HEK293 (cell line): ENCODE measurements around the gene DNAH1.

Experiments used
- CTCF ChIP-seq: fragments of 450-650 bp; formaldehyde crosslinking; IDR thresholded peaks from 2 replicates; pipeline ENCODE4 v1.5.1; 2016; ENCODE audit warnings: missing biosample characterization, missing genetic modification characterization
- OVOL3 ChIP-seq: fragments of 450-650 bp; formaldehyde crosslinking; IDR thresholded peaks from 2 replicates; pipeline ENCODE4 v1.5.1; 2016; ENCODE audit warnings: missing biosample characterization, missing genetic modification characterization
- REST ChIP-seq: fragments of 450-650 bp; formaldehyde crosslinking; IDR thresholded peaks from 2 replicates; pipeline ENCODE4 v1.5.1; 2016; ENCODE audit warnings: missing biosample characterization, missing genetic modification characterization
- ZNF10 ChIP-seq: fragments of 450-650 bp; formaldehyde crosslinking; IDR thresholded peaks from 2 replicates; pipeline ENCODE4 v1.5.1; 2017; ENCODE audit warnings: missing biosample characterization, missing genetic modification characterization
- ZNF121 ChIP-seq: fragments of 450-650 bp; formaldehyde crosslinking; IDR thresholded peaks from 2 replicates; pipeline ENCODE4 v1.5.1; 2016; ENCODE audit warnings: missing biosample characterization, missing genetic modification characterization
- ZNF623 ChIP-seq: fragments of 450-650 bp; formaldehyde crosslinking; IDR thresholded peaks from 2 replicates; pipeline ENCODE4 v1.5.1; 2016; ENCODE audit warnings: missing biosample characterization, missing genetic modification characterization

GRCh38 chr3:52395503-52395865 is 79.4 kb downstream of the DNAH1 start:
- TF ChIP-seq CTCF (tag by site-specific recombination): no peak
- no peak for TF ChIP-seq REST (tag by site-specific recombination)
- no peak for TF ChIP-seq ZNF623 (tag by site-specific recombination)
- TF ChIP-seq ZNF121 (tag by site-specific recombination): no peak
- TF ChIP-seq OVOL3: no peak
- TF ChIP-seq ZNF10: no peak
